ENCODE results near the gene ENDOU. TPM values are rescaled to one million over a fixed set of nuclear protein-coding genes. Genes with fewer than 3 reads are reported as not detected.

ENDOU gene
- total RNA-seq, 2 donors from 2014 or later = 1.0 TPM; not detected in 1

- Histone ChIP-seq H3K27ac (no peak overlapping the region), H3K4me1 (replicated peaks) (no peaks in the 10 kb centered on the region), H3K36me3 (no peaks in the 10 kb centered on the region), H3K9me3 (no peaks in the 10 kb centered on the region), H3K27me3 (replicated peaks; ENCODE audit: insufficient read depth) (no peaks in the 10 kb centered on the region), H3K4me3 (no peak overlapping the region)
- WGBS = 91% methylated on average over 4 of the region's 4 CpGs
- no peak for DNase-seq (ENCODE audit: low spot score)
- intact Hi-C loops (cut with DNase I) = no loop called here
- no peak for TF ChIP-seq POLR2A (IDR thresholded peaks at IDR 0.05)
- TF ChIP-seq CTCF (IDR thresholded peaks at IDR 0.05) = no peak
- no peak for TF ChIP-seq POLR2AphosphoS5 (IDR thresholded peaks at IDR 0.05)
These were observed 44.2 kb upstream of the ENDOU start for GRCh38 chr12:47769234-47770085.

GRCh38 chr12:47768323-47768811, 43.1 kb upstream of the ENDOU start:
- Histone ChIP-seq H3K27ac (no peak overlapping the region), H3K36me3 (no peaks in the 10 kb centered on the region), H3K9me3 (no peaks in the 10 kb centered on the region), H3K27me3 (replicated peaks; ENCODE audit: insufficient read depth) (no peaks in the 10 kb centered on the region), H3K4me1 (replicated peaks) (no peaks in the 10 kb centered on the region), H3K4me3 (no peak overlapping the region)
- TF ChIP-seq POLR2A (IDR thresholded peaks at IDR 0.05) (no peak), CTCF (IDR thresholded peaks at IDR 0.05) (no peak), POLR2AphosphoS5 (IDR thresholded peaks at IDR 0.05) (no peak)
- intact Hi-C loops (cut with DNase I) = no loop called here
- no peak for DNase-seq (ENCODE audit: low spot score)
- WGBS = 35% methylated on average over 2 of the region's 2 CpGs

GRCh38 chr12:47767216-47767724, 42.0 kb upstream of the ENDOU start:
- intact Hi-C loops (cut with DNase I) = no loop called here

GRCh38 chr12:47766502-47767215, 41.4 kb upstream of the ENDOU start:
- H3K4me3 ChIP-seq = no peak overlapping the region
- no peaks in the 10 kb centered on the region for H3K4me1 ChIP-seq (replicated peaks)
- no peaks in the 10 kb centered on the region for H3K27me3 ChIP-seq (replicated peaks; ENCODE audit: insufficient read depth)
- TF ChIP-seq POLR2AphosphoS5 (IDR thresholded peaks at IDR 0.05) = no peak
- no peak for TF ChIP-seq CTCF (IDR thresholded peaks at IDR 0.05)
- no peak for TF ChIP-seq POLR2A (IDR thresholded peaks at IDR 0.05)
- no peaks in the 10 kb centered on the region for H3K36me3 ChIP-seq
- intact Hi-C loops (cut with DNase I) = no loop called here
- 62% methylated on average over 5 of the region's 5 CpGs for WGBS
- H3K27ac ChIP-seq = no peak overlapping the region
- H3K9me3 ChIP-seq = no peaks in the 10 kb centered on the region
- DNase-seq (ENCODE audit: low spot score) = no peak

More at GRCh38 chr12:47767216-47767724, 42.0 kb upstream of the ENDOU start:
- Histone ChIP-seq H3K4me1 (replicated peaks) (no peaks in the 10 kb centered on the region), H3K27me3 (replicated peaks; ENCODE audit: insufficient read depth) (no peaks in the 10 kb centered on the region), H3K9me3 (no peaks in the 10 kb centered on the region), H3K36me3 (no peaks in the 10 kb centered on the region), H3K4me3 (no peak overlapping the region), H3K27ac (no peak overlapping the region)
- TF ChIP-seq POLR2AphosphoS5 (IDR thresholded peaks at IDR 0.05) (peak; percentile 35), POLR2A (IDR thresholded peaks at IDR 0.05) (no peak), CTCF (IDR thresholded peaks at IDR 0.05) (peak; percentile 23 to 76 (median 68))
- 49% methylated on average over 4 of the region's 4 CpGs for WGBS
- DNase-seq (ENCODE audit: low spot score) = peak; percentile 52
